HT-29 (cell line): ENCODE measurements around the gene DUS3L. TPM values are rescaled to one million over a fixed set of nuclear protein-coding genes. Genes with fewer than 3 reads are reported as not detected.
A peak's percentile ranks its signal among the peaks of the same experiment; 100 is the strongest.

Experiments
- DNase-seq: peaks from one replicate; pipeline ENCODE4 v3.0.0-alpha.2; 2015; ENCODE audit warnings: low spot score
- total RNA-seq: library from RNA; depleted of rRNA; stranded (reverse); fragments of >200 nt; shearing (Covaris generic); gene quantifications from 2 replicates; pipeline ENCODE4 v1.2.3, GENCODE V29; 2014; rRNA removed

Gene DUS3L, protein sequence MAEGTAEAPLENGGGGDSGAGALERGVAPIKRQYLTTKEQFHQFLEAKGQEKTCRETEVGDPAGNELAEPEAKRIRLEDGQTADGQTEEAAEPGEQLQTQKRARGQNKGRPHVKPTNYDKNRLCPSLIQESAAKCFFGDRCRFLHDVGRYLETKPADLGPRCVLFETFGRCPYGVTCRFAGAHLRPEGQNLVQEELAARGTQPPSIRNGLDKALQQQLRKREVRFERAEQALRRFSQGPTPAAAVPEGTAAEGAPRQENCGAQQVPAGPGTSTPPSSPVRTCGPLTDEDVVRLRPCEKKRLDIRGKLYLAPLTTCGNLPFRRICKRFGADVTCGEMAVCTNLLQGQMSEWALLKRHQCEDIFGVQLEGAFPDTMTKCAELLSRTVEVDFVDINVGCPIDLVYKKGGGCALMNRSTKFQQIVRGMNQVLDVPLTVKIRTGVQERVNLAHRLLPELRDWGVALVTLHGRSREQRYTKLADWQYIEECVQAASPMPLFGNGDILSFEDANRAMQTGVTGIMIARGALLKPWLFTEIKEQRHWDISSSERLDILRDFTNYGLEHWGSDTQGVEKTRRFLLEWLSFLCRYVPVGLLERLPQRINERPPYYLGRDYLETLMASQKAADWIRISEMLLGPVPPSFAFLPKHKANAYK
- 81.1 and 90.4 TPM in 2 replicates for total RNA-seq

DNA sequence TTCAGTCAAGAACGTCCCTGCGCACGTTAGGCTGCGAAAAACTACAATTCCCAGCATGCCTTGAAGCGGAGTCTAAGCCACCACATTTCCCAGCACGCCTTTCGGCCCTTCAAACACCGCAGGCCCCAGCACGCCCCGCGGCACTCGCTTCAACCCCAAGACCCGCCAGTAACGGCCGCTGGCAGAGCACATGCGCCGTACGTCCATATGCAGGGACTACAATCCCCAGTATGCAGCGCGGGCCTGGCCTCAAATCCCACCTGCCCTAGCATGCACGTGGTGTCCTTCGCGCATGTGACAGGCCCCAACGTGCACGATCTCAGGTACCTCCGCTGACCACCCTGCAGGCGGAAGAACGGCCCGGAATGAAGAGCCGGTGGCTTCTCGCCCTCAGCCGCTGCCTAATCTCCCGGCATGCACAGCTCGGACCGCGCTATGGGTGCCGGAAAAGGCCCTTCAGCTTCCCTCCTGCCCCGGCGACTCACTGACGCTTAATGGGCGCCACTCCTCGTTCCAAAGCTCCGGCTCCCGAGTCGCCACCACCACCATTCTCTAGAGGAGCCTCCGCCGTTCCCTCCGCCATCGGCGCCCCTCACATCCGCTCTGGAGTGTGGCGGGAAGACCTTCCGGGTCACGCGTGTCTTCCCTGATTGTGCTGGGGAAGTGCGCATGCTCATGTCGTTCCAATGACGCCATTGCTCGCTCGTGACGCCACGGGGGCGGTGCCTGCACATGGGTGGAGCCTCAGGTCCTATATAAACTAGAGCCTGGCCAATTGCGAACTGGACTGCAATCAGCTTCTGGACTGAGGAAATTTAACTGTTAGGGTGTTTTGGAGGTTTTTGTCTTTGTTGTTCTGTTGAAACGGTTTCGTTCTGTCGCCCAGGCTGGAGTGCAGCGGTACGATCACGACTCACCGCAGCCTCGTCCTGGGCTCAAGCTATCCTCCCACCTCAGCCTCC, at the start of gene DUS3L:
DUS3L (minus strand) TSS at position 605 of the 962 bp plus-strand sequence; CDS start at position 583, 22 bp downstream.
- DNase-seq, result peak; percentile 91

DNA sequence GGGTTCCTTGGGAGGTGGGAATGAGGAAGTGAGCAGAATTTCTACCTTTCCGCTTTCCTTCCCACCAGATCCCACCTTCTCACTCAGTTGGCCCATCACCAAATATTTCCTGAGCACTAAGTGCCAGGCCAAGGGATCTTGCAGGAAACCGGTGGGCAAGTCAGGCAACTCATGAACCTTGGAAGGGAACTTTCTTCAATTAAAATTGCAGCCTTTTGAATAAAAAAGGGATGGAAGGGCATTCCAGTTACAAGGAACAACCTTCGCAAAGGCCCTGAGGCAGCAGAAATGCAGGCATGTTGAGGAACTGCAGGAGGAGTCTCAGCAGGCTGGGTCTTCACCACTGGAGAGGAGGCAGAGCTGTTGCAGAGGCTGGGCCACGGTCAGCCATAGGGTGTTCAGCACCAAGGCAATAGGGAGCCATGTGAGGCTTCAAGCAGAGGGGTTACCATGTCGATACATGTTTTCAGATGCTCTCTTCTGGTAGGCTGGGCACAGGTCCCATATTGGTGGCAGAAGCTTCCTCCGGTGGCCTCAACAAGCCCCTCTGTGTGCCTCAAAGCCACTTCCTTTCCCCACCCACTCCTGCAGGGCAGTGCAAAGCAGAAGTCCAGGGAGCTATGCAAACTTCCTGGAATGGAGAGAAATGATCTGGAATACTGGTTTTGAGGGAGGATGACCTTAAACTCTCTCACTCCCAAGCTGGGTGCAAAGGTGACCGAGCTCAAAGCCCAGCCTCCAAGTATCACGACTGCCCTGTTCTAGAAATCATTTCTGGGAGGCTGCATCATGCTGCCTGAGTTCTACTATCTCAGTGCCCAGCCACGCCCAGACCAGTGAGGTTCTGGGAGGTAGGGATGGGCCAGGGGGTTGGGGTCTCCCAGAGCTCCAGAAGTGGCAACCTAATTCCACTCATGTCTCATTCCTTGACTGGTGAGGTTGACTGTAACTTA, 48.4 kb upstream of the DUS3L start, which contains the start of gene FUT6:
FUT6 (minus strand) TSS at position 638 of the 953 bp plus-strand sequence. CDS start 7,135 bp downstream, outside the sequence.
- DNase-seq, result no peak

DNA sequence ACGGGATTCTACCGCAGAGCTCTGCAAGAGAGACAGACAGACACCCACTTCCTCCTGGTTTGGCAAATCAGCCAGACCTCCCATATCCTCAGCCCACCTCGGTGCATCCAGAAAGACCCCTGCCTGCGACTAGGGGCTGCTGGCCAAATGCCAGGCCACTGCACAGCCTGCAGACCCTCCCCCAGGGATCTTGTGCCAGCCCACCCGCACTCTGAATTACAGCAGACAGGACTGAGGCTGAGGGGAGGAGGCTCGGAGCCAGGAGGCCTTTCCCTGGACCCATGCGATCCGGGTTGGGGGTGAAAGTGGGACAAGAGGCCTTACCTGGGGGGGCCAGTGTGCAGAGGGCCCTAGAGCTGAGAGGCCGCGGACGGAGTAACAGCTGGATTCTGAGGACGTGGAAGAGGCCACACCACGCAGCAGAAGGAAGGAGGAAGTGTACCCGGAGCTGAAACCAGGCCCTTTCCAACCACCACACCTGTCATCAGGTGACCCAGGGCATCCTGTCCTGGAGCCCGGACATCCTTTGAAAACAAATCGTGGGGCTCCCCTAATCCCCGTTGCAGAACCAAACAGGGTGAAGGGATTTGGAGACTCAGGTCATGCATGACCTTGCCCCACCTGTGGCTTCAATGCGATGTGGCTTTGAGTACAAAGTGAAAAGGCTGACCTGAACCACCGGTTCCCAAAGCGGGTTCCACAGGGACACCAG, 47.5 kb upstream of the DUS3L start:
- DNase-seq, result no peak

DNA sequence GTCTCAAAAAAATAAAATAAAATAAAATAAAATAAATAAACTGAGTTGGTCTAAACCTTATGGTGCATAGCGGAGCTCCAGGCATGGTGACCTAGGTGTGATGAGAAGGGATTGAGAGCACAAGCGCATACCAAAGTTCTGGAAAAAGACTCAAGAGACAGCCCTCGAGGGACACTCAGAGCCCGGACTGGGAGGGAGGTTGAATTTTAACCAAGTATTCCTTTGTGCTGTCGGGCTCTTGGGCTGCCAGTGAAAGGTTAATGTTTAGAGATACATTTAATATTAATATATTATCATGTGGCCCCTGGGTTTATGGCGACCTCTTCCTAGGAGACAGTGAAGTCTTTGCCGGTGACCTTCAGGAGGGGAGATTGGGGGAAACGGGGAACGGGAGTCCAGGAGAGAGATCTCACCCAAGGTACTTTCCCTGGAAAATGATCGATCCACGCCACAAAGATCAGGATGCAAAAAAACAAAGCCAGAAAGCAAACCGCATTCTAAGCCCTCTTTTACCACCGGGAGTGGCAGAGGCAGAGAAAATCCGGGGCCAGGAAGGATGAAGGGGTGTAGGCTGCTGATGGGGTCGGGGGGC, 46.9 kb upstream of the DUS3L start:
- DNase-seq, result no peak

DNA sequence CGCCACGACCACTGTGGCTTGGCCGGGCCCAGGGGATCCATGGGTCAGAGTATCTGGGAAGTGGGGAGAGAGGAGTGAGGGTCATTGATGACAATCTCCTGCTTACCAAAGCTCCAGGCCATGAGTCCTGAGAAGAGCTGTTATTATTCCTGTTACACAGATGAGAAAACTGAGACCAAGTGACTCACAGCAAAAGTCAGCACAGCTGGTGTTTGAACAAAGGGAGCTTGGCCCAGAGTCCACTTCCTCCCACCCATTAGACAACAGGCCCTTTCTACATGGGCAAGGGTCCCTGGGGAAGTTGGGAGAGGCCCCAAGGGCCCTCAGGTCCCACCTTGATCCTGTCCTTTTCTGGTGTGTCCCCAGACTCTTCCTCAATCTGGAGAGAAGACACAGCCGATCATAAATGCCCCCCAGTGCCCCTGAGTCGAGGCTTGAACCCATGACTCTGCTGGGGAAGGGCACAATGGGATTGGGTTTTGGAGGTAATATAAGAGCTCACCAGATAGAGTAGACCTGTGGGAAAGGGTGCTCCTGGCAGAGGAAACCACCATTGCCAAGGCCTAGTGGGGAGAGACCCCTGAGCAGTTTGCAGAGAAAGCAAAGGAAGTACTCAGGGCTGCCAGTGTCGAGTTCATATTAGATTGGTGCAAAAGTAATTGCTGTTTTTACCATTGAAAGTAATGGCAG, 41.7 kb upstream of the DUS3L start:
- DNase-seq, result no peak

DNA sequence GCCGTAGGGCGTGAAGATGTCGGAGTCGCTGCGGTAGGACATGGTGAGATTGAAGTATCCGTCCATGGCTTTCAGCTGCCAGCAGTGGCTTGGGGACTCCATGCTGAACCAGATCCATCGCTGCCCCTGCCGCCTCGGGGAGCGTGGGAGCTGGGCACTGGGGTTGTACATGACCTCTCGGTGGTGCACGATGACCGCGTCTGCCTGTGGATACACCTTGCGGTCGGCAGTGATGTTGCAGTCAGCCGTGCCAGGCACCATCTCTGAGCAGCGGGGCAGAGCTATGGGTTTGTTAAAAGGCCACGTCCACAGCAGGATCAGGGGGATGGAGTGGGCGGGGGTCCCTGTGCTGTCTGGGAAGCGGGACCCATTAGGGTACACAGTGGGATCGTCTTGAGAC, 41.1 kb upstream of the DUS3L start:
- DNase-seq, result no peak

DNA sequence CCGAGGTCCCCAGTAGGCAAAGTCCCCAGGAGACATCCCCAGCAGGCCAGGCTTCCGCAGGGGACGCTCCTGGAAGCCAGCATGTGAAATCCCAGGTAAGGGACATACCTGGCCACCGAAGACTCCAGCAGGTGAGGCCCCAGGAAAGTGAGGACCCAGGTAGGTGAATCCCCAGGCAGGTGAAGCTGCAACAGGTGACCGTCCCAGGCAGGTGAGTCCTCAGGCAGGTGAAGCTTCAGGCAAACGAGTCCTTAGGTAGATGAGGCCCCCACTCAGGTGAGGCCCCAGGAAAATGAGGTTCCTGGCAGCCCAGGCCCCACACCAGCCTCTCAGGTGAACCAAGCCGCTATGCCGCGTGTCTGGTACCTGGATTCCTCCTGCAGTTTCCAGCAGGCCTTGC, 40.2 kb upstream of the DUS3L start:
- DNase-seq, result no peak

DNA sequence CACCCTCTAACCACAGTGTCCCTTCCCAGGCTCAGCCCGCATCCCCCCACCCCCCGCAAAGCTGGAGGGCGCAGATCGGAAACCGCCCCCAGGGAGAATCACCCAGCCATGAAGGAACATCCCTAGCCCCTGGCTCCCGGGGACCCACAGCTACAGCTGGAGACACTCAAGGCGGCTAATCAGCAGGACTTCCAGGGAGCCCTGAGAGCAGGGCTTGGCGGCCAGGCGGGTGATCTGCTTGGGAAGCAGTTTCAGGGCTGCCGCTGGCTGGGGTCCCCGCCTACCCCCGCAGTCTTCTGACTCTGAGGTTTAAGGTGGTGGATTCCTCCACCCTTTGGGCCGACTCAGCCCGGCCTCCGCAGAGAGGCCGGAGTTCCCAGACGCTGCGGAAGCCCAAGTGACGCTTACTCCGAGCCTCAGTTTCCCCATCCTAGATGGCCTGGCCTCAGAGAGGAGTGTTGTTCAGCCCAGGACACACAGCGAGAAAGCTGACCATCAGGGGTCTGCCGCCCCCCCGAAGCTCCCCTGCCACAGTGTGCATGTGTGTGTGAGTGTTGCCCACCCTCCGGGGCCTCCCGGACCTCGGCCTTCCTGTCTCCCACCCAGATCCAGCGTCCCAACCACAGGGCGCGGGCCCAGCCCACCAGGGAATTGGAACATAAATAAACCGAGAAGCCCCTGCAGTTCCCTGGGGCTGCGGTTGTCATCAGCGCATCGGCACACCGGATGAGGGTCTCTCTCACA, 38.8 kb upstream of the DUS3L start:
- DNase-seq, result no peak

DNA sequence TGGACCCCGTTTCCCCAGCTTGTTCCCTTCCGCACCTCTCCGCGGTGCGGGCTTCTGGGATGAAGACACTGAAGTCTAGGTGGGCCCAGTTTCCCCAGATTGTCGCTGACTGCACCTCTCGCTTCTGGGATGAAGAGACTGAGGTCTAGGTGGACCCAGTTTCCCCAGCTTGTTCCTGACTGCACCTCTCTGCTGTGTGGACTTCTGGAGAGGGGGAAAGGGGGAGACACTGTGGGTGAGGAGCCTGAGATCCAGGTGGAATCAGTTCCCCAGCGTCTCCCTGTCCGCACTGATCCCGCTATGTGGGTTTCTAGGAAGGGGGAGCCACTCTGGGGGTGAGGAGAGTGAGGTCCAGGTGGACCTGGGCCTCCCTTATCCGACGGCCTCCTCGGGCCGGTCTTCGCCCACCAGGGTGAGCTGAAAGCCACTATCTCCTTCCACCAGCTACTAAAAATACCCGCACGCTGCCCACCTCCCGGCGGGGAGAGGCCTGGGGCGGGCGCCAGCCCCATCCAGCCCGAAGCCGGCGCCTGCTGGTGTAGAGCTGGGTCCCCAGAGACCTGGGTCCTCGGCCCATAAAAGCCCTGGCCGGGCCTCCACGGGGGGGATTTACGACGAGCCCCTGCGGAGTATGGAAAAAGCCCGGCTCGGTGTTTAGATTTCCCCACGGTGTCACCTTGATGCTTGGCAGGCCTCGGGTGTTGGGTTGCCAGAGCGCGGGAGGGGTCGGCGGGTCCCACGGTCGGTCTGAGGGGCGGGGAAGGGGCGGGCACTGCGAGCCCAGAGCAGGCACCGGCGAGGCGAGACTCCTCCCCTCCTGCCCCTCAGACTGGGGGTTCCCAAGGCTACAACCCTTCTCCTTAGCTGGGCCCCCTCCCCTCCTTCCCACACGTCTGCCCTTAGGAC, 38.0 kb upstream of the DUS3L start:
- no peak for DNase-seq

DNA sequence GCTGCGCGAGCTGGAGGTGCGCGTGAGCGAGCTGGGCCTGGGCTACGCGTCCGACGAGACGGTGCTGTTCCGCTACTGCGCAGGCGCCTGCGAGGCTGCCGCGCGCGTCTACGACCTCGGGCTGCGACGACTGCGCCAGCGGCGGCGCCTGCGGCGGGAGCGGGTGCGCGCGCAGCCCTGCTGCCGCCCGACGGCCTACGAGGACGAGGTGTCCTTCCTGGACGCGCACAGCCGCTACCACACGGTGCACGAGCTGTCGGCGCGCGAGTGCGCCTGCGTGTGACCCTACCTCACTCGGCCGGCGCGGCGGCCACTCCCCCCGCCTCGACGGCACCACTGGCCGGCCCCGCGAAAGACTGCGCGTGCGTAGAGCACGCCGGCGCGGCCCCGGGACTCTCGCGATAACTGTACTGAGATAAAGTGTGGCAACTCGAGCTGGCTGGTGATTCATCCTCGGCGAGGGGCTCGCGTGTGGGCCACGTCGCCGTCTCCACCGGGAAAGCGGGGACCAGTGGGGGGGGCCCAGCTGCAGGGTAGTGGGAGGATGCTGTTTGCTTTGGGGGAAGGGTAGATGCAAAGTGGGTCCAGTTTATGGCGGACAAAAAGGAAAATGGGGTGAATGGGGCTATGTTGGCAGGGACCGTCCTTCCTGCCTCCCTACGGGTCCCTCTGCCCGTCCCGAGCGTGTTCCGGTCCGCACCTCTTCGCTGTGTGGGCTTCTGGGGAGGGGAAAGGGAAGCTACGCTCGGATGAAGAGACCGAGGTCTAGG, 37.1 kb upstream of the DUS3L start:
- DNase-seq, result peak; percentile 80

DNA sequence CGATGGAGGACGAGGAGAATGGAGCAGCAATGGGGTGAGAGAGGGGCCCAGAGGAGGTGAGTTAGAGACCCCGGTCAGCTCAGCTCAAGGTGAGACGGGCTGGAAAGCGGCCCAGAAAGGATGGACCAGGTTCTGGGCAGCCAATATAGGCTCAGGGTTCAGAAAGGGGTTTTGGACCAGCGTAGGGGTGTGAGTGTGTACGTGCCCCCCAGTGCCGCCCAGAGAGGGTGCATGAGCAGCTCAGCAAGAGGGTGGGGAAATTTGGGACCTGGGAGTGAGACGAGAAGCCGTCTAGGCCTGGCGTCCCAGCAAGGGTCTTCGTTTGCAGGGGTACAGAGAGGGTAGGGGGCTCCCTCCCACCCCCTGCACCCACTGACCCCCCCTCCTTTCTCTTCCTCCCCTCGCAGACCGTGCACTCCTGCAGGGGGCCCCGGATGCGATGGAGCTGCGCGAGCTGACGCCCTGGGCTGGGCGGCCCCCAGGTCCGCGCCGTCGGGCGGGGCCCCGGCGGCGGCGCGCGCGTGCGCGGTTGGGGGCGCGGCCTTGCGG, 36.5 kb upstream of the DUS3L start:
- no peak for DNase-seq

DNA sequence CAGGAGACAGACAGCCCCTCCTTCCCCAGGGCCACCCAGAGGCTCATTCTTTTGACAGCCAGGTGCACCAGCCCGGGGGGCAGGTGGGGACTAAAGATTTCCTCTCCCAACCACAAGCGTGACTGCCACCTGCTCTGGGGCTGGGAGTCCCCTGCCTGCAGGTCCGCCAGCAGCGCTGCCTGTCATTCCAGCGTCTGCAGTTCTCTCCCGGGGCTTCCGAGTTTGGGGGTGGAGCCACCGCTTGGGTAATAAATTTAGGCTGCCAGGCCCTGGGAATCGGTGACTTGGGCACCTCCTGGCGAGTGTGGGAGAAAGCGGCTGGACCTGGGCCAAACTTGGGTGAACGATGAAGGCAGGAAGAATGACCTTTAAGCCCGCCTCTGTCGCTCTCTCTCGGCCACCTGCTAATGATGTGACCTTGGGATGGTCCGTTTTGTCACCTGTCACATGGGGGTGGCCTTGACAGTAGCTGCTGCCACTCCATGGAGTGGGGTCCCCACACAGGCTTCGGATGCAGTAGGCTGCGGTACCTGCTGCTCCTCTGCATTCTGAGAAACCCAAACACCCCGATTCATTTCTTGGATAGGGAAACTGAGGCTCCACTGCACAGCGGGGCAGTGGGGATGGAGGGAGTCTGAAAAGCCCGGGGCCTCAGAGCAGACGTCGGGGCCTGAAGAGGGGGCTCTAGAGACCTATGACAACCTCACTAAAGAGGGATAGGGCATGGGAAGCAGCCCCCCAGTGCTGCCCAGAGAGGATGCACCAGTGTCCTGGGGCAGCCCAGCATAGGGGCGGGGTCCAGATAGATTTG, 35.8 kb upstream of the DUS3L start:
- peak; percentile 76 for DNase-seq

DNA sequence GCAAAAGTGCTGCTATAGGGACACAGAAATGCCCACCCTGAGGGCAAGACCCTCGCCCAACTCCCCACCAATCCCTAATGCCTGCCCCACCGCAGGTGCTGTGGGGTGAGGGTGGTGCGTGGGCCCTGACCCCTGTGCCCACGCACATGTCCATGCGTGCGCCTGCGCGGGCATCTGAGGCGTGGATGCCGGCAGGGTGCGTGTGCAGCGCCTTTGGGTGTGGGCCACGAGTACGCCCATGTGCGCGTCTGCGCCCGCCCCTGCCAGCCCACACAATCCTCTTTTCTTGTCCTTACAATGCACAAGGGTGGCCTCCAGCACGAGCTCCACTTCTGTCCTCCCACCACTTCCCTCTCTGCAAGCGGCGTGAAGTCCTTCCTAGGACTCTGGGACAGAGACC, 34.2 kb upstream of the DUS3L start:
- DNase-seq, result no peak

DNA sequence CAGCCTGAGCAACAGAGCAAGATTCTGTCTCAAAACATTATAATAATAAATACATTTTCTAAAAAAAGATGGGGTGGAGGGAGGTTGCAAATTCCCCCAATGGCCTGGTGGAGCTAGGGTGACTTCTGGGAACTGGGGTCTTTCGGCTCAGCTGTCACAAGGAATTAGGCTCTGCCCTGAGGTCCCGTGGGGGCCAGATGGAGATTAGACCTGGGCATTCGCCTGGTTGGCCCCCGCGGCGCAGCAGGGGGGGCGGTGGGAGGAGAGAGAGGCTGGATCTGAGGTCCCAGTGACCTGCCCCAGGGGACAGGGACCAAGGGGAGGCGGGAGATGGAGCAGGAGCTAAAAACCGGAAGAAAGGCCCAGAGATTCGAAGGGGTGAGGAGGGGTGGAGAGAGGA, 33.8 kb upstream of the DUS3L start:
- no peak for DNase-seq
